ENCODE measurements around the gene SELENOH. TPM values are rescaled to one million over a fixed set of nuclear protein-coding genes. Genes with fewer than 3 reads are reported as not detected.

Gene SELENOH
- polyA plus RNA-seq, 1 donor from 2014 or later = 324 TPM

GRCh38 chr11:57728829-57729228 is 12.5 kb upstream of the SELENOH start:
- no peaks in the 10 kb centered on the region for H3K36me3 Mint-ChIP-seq
- H3K27ac Mint-ChIP-seq = peak overlapping the region in 2 of 3 donors; percentile 33 to 75
- H3K4me3 Mint-ChIP-seq = peak overlapping the region in 2 of 4 donors; percentile 3 to 79
- no peaks in the 10 kb centered on the region for H3K9me3 Mint-ChIP-seq
- no peaks in the 10 kb centered on the region for H3K27me3 Mint-ChIP-seq
- H3K4me1 Mint-ChIP-seq = peaks cover 12 to 15% (median 12%) of the 10 kb centered on the region in 3 donors

- Mint-ChIP-seq H3K4me1 (peaks cover 12 to 13% (median 12%) of the 10 kb centered on the region in 3 donors), H3K27me3 (no peaks in the 10 kb centered on the region), H3K27ac (peak overlapping the region in 2 of 3 donors; percentile 33 to 75), H3K36me3 (no peaks in the 10 kb centered on the region), H3K9me3 (no peaks in the 10 kb centered on the region), H3K4me3 (peak overlapping the region in 3 of 4 donors; percentile 3 to 79 (median 75))
These were observed 11.8 kb upstream of the SELENOH start for GRCh38 chr11:57729479-57729878.

GRCh38 chr11:57732661-57733060 is 8.6 kb upstream of the SELENOH start:
- Mint-ChIP-seq H3K27ac (no peak overlapping the region), H3K36me3 (no peaks in the 10 kb centered on the region), H3K9me3 (no peaks in the 10 kb centered on the region), H3K4me3 (no peak overlapping the region), H3K4me1 (peaks cover 15 to 18% (median 16%) of the 10 kb centered on the region in 3 donors), H3K27me3 (no peaks in the 10 kb centered on the region)

DNA sequence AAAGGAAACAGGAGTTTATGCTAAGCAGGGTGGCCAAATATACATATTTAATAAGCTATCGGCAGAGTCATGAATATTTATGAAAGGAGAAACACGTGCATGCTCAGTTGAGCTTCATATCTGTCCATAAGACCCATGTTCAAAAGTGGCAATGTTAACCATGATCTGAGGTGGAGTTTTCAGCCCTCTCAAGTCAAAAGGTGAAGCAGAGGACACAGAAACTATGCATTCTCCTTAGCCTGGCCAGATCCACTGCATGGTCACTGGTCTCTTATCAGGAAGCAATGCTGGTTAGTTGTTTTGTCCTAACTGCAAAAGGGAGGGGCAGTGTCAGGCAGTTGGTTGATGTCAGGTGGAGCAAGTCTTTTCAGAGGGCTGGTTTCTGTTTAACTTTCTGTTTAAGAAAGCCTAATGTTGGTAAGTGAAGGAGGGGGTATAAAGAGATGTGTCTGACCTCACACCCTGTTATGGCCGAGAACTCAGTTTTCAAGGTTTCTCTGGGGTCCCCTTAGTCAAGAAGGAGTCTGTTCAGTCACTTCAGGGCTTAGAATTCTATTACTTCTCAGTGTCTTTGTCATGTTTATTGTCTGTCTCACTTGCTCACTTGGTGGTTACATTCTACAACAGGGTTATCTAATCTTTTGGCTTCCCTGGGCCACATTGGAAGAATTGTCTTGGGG is 5.5 kb upstream of the SELENOH start:
- Mint-ChIP-seq H3K27me3 (no peaks in the 10 kb centered on the region), H3K27ac (no peak overlapping the region), H3K36me3 (no peaks in the 10 kb centered on the region), H3K4me3 (peak overlapping the region in 2 of 4 donors; percentile 10 to 43), H3K4me1 (peaks cover 6 to 7% (median 7%) of the 10 kb centered on the region in 3 donors), H3K9me3 (no peaks in the 10 kb centered on the region)

GRCh38 chr11:57742087-57742452 is 779 bp downstream of the SELENOH start:
- peak overlapping the region; percentile 95 to 100 (median 98) for H3K4me3 Mint-ChIP-seq
- peak overlapping the region; percentile 96 to 99 (median 99) for H3K27ac Mint-ChIP-seq
- peaks cover 4% of the 10 kb centered on the region for H3K36me3 Mint-ChIP-seq
- H3K9me3 Mint-ChIP-seq = no peaks in the 10 kb centered on the region
- H3K27me3 Mint-ChIP-seq = no peaks in the 10 kb centered on the region
- peaks cover 12 to 30% (median 22%) of the 10 kb centered on the region in 3 donors for H3K4me1 Mint-ChIP-seq

GRCh38 chr11:57744357-57744756 is 3.1 kb downstream of the SELENOH start:
- peak overlapping the region; percentile 45 to 48 (median 46) for H3K27ac Mint-ChIP-seq
- H3K36me3 Mint-ChIP-seq = peaks cover 4% of the 10 kb centered on the region
- peaks cover 16 to 37% (median 23%) of the 10 kb centered on the region in 3 donors for H3K4me1 Mint-ChIP-seq
- no peaks in the 10 kb centered on the region for H3K9me3 Mint-ChIP-seq
- H3K27me3 Mint-ChIP-seq = no peaks in the 10 kb centered on the region
- peak overlapping the region in 2 of 4 donors; percentile 50 to 78 for H3K4me3 Mint-ChIP-seq

GRCh38 chr11:57745206-57745605 is 3.9 kb downstream of the SELENOH start:
- Mint-ChIP-seq H3K4me3 (peak overlapping the region in 2 of 4 donors; percentile 13 to 78), H3K9me3 (no peaks in the 10 kb centered on the region), H3K27ac (peak overlapping the region in 2 of 3 donors; percentile 41 to 73), H3K27me3 (no peaks in the 10 kb centered on the region), H3K36me3 (peaks cover 4% of the 10 kb centered on the region), H3K4me1 (peaks cover 16 to 37% (median 23%) of the 10 kb centered on the region in 3 donors)

DNA sequence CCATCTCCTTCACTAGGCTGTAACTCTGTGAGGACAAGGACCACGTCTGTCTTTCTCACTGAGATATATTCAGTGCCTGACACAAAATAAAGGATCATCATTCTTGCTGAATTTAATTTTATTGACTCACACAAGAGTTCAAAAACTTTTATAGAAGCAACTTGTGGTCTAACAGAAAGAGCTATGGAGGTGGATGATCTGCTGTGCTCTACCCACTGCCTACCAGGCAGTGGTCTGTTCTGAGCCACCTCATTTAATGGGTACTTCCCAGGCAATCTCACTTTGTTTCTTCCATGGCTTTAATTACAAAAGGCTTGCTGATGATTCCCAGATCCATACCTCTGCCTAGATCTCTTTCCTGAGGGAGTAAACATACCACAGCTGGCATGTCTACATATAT is 5.6 kb downstream of the SELENOH start:
- peak overlapping the region; percentile 4 to 71 (median 37) for H3K27ac Mint-ChIP-seq
- no peaks in the 10 kb centered on the region for H3K27me3 Mint-ChIP-seq
- H3K4me3 Mint-ChIP-seq = peak overlapping the region in 1 of 4 donors; percentile 53
- peaks cover 15 to 28% (median 23%) of the 10 kb centered on the region in 3 donors for H3K4me1 Mint-ChIP-seq
- H3K36me3 Mint-ChIP-seq = peaks cover 4% of the 10 kb centered on the region
- no peaks in the 10 kb centered on the region for H3K9me3 Mint-ChIP-seq

DNA sequence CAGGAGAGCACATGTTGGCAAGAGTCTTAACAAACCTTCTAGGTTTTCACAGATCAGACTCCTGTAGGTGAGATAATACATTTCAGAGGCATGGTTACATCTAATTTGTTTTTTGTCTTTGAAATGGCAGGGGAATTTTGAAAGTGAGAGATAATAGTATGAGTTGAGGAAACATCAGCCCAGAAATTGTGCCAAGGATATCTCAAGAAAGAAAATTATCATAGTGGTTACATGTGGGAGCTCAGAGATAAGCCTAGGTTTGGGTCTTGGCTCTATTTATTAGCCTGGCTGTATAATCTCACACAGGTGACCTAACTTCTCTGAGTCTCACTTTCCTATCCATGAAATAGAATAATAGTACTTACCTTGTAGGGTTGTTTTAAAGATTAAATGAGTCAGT is 9.9 kb downstream of the SELENOH start:
- no peaks in the 10 kb centered on the region for H3K27me3 Mint-ChIP-seq
- H3K9me3 Mint-ChIP-seq = no peaks in the 10 kb centered on the region
- H3K27ac Mint-ChIP-seq = no peak overlapping the region
- H3K36me3 Mint-ChIP-seq = no peaks in the 10 kb centered on the region
- no peak overlapping the region for H3K4me3 Mint-ChIP-seq
- H3K4me1 Mint-ChIP-seq = peaks cover 7 to 12% (median 8%) of the 10 kb centered on the region in 3 donors

DNA sequence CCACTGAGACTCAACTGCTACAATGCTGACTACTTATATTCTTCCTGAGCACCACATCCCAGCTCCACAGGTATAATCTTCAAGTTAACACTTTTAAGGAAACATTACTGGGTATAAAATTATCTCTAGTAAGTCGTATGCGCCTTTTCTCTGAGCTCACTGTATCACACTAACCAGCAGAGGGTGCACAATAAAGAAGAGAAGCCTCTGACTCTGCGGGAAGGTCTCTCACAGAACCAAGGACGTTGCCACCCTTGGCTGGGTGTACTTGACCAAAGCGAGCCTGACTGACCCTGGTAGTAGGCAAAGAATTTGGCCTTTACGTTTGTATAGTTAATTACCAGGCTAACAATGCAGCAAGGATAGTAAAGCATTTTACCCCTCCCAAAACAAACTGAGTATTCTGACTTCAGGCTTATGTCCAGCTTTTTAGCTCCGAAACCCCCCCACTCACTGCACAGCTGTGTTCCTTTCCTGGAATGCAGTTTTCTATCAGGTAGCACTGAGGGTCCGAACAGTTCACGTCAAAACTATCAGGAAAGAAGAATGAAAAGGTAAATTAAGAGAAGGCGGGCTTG is 10.5 kb downstream of the SELENOH start, which contains the start of gene BTBD18:
TSS of gene BTBD18 (minus strand) at position 144 of the 578 bp plus-strand sequence. CDS start 631 bp downstream, outside the sequence.
- Mint-ChIP-seq H3K36me3 (no peaks in the 10 kb centered on the region), H3K4me1 (peaks cover 7 to 12% (median 8%) of the 10 kb centered on the region in 3 donors), H3K9me3 (no peaks in the 10 kb centered on the region), H3K4me3 (peak within 1 kb of the TSS in 1 of 4 donors; percentile 14), H3K27me3 (no peaks in the 10 kb centered on the region), H3K27ac (peak within 1 kb of the TSS; percentile 7 to 71 (median 69))

DNA sequence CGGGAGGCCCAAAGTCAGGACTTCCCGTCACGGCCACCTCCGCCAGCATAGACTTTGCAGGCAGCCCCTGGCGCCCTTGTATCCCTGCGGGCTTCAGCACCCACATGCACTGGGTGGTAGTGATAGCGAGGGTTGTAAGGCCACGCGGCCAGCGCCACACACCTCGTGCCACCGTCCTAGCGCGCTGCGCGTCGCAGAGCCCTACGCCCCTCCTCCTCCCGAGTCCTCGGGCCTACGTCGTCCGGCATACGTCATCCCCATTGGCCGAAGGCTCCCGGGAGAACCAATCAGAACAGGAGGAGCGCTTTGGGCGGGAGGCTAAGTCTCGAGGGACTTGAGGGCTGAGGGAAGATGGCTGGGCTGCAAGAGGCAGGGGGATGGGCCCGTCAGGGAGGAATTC is 11.7 kb downstream of the SELENOH start:
- Mint-ChIP-seq H3K36me3 (no peaks in the 10 kb centered on the region), H3K4me1 (peaks cover 5 to 12% (median 8%) of the 10 kb centered on the region in 3 donors), H3K9me3 (no peaks in the 10 kb centered on the region), H3K4me3 (no peak overlapping the region), H3K27me3 (no peaks in the 10 kb centered on the region), H3K27ac (peak overlapping the region in 1 of 3 donors; percentile 63)

DNA sequence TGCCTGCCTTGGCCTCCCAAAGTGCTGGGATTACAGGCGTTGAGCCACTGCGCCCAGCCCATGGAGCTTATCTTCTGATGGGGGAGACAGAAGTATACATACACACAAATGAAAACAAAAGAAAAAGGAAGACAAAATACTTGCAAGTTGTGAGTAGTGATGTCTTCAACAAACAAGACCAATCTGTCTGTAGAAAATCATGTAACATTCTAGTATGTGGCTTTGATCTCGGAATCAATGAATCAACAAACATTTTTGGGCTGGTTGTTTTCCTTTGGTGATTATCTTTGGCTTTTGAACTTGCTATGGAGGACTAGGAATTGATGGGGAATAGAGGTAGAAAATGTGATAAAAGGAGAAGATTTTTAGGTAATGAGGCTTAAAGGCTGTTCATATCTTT is 16.9 kb downstream of the SELENOH start:
- Mint-ChIP-seq H3K4me3 (no peak overlapping the region), H3K36me3 (no peaks in the 10 kb centered on the region), H3K4me1 (peaks cover 8 to 10% (median 9%) of the 10 kb centered on the region in 3 donors), H3K27ac (no peak overlapping the region), H3K27me3 (peaks cover 10% of the 10 kb centered on the region), H3K9me3 (no peaks in the 10 kb centered on the region)

- H3K27me3 Mint-ChIP-seq = peaks cover 12% of the 10 kb centered on the region
- H3K27ac Mint-ChIP-seq = peak within 1 kb of the TSS in 1 of 3 donors; percentile 86
- peaks cover 12 to 15% (median 14%) of the 10 kb centered on the region in 3 donors for H3K4me1 Mint-ChIP-seq
- H3K36me3 Mint-ChIP-seq = peaks cover 3% of the 10 kb centered on the region
- no peaks in the 10 kb centered on the region for H3K9me3 Mint-ChIP-seq
- peak within 1 kb of the TSS; percentile 77 to 92 (median 84) for H3K4me3 Mint-ChIP-seq
These were observed 20.3 kb downstream of the SELENOH start, which contains the start of gene CTNND1 for GRCh38 chr11:57761301-57762234. Gene CTNND1, plus strand, starts transcription at chr11:57761802. Its CDS starts 29,677 bp downstream, at chr11:57791479.

DNA sequence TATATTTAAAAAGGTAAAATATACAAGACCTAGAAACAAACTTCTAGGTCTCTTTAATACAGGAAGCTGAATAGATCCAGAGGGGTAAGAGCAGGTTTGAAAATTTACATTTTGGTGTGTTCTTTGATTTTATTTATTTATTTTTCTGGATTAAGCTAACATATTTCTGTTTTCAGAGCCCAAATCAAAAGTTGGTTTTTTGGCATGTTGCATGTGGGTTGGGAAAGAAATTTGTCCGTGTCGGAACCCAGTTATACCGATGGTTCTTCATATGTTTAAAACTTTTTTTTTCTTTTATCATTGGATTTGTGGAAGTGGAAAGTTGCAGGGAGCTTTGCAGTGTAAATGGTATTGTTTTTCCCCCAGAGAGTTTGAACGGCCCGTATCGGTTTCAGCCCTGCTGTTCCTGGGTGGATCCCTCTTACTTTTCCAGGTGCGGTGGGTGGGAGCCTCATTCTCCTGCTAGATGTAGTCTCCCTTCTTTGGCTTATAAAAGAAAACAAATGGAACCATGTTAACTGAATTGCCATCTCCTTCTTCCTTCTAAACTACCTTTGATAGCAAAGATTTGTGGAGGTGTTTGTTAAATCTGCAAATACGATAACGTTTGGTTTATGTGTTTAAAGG is 21.1 kb downstream of the SELENOH start:
- H3K27ac Mint-ChIP-seq = peak overlapping the region in 1 of 3 donors; percentile 86
- H3K4me3 Mint-ChIP-seq = peak overlapping the region; percentile 57 to 92 (median 84)

More for the DNA sequence above, 21.1 kb downstream of the SELENOH start:
- H3K27me3 Mint-ChIP-seq = peaks cover 12% of the 10 kb centered on the region
- H3K36me3 Mint-ChIP-seq = peaks cover 3% of the 10 kb centered on the region
- H3K4me1 Mint-ChIP-seq = peaks cover 12 to 15% (median 14%) of the 10 kb centered on the region in 3 donors
- no peaks in the 10 kb centered on the region for H3K9me3 Mint-ChIP-seq
